Measurements from ENCODE around the gene ELFN2. TPM values are rescaled to one million over a fixed set of nuclear protein-coding genes. Genes with fewer than 3 reads are reported as not detected.
"Not testable (repeated sequence)": the region's sequence is repeated elsewhere in the genome, so short reads cannot be mapped to it uniquely, and the experiment has no call there.

Gene ELFN2
- total RNA-seq, 1 donor from 2014 or later: 0.53 TPM

DNA sequence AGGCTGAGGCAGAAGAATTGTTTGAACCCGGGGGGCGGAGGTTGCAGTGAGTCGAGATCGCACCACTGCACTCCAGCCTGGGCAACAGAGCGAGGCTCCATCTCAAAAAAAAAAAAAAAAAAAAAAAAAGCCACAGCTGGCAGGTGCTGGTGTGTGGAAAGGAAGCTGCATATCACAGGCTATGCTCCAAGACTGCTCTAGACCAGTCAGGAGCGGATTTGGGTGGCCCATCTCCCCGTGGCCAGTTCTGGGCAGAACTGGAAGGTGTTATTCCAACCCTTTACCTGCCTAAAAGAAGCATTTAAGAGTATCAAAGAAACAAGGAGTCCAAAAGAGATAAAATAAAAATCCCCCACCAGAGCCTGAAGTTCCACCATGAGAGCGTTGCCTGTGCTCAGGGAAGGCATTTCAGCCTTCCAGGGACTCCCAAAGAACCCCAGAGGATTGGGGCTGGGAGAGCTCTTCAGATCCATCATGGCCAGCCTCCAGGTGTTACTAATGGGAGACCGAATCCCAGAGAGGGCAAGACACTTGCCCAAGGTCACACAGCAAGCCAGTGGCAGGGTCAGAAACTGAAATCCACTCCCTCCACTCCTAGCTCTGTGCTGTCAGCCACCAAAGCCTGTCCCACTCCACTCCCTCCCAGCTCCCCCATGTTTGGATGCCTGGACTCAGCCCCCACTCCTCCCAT, 44.6 kb upstream of the ELFN2 start:
- H3K9me3 Mint-ChIP-seq: no peaks in the 10 kb centered on the region
- no peak for DNase-seq (ENCODE audit: extremely low spot score, unreplicated experiment)
- H3K27ac Mint-ChIP-seq: no peak overlapping the region
- peaks cover 52% of the 10 kb centered on the region for H3K27me3 Mint-ChIP-seq
- H3K4me1 Mint-ChIP-seq (ENCODE audit: unreplicated experiment): no peaks in the 10 kb centered on the region
- H3K4me3 Mint-ChIP-seq: no peak overlapping the region
- no peaks in the 10 kb centered on the region for H3K36me3 Mint-ChIP-seq
- TF ChIP-seq, protein P1, sequence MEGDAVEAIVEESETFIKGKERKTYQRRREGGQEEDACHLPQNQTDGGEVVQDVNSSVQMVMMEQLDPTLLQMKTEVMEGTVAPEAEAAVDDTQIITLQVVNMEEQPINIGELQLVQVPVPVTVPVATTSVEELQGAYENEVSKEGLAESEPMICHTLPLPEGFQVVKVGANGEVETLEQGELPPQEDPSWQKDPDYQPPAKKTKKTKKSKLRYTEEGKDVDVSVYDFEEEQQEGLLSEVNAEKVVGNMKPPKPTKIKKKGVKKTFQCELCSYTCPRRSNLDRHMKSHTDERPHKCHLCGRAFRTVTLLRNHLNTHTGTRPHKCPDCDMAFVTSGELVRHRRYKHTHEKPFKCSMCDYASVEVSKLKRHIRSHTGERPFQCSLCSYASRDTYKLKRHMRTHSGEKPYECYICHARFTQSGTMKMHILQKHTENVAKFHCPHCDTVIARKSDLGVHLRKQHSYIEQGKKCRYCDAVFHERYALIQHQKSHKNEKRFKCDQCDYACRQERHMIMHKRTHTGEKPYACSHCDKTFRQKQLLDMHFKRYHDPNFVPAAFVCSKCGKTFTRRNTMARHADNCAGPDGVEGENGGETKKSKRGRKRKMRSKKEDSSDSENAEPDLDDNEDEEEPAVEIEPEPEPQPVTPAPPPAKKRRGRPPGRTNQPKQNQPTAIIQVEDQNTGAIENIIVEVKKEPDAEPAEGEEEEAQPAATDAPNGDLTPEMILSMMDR (conservative IDR thresholded peaks at IDR 0.05): no peak

DNA sequence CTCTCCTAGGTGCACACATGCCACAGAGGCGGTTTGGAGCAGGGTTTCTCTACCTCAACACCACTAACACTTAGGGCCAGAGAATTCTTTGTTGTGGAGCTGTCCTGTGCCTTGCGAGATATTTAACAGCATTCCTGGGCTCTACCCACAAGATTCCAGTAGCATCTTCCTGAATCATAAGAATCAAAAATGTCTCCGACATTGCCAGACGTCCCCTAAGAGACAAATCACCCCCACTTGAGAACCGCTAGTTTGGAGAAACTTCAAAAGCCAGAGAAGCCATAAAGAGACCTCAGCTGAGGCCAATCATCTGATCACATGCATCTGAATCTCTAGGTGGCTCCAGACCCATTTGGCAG, 42.8 kb upstream of the ELFN2 start:
- Mint-ChIP-seq H3K4me1 (ENCODE audit: unreplicated experiment) (no peaks in the 10 kb centered on the region), H3K9me3 (no peaks in the 10 kb centered on the region), H3K36me3 (no peaks in the 10 kb centered on the region), H3K4me3 (no peak overlapping the region), H3K27ac (no peak overlapping the region), H3K27me3 (peaks cover 62% of the 10 kb centered on the region)
- DNase-seq (ENCODE audit: extremely low spot score, unreplicated experiment): no peak
- TF ChIP-seq, protein P1 (conservative IDR thresholded peaks at IDR 0.05): no peak

DNA sequence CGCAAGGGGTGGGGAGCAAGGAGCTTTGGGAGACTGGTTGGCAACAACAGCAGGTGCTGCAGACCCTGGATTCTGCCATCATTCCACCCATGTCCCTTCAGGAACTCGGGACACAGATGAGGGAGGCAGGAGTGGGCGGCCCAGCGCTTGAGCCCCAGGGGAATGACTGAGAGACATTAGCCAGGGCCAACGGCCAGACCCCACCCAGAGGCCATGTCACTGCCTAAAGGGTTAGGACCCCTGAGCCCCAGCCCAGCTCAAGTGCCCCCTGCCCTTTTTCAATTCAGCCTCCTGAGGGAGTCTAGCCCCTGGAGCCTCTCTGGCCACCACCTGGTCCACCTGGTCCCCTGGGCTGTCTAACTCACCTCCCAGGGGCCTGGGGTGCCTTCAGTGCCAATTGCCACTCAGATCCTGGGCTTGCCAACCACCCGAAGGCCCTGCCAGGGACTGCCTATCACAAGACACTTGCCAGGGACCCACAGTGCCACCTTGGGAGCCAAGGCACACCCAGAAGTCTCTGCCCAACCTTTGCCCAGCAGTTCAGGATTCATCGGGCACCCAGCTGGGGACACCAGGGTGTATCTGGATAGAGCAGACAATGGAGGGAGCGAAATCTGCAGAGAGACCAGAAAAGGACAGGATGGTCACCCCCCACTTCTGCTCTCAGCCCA, 42.3 kb upstream of the ELFN2 start:
- no peaks in the 10 kb centered on the region for H3K4me1 Mint-ChIP-seq (ENCODE audit: unreplicated experiment)
- DNase-seq (ENCODE audit: extremely low spot score, unreplicated experiment): no peak
- TF ChIP-seq, protein P1 (conservative IDR thresholded peaks at IDR 0.05): no peak

DNA sequence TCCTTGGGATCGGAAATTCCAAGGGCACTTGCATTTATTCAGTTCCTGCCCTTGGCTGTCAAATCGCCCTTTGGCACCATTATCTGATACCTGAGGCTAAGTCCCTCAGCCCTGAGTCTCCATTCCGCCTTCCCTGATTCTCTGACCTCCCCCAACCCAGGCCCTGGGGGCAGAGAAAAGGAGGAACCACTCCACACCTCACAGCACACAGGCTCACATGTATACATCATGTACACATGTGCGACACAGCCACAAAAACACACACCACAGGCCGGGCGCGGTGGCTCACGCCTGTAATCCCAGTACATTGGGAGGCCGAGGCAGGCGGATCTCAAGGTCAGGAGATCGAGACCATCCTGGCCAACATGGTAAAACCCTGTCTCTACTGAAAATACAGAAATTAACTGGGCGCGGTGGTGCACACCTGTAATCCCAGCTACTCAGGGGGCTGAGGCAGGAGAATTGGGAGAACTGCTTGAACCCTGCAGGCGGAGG, 41.0 kb upstream of the ELFN2 start:
- not testable (repeated sequence) for H3K27ac Mint-ChIP-seq; DNase-seq (ENCODE audit: extremely low spot score, unreplicated experiment); H3K4me1 Mint-ChIP-seq (ENCODE audit: unreplicated experiment); H3K36me3 Mint-ChIP-seq; H3K9me3 Mint-ChIP-seq; H3K4me3 Mint-ChIP-seq
- peaks cover 60% of the 10 kb centered on the region for H3K27me3 Mint-ChIP-seq

More for the DNA sequence above, 42.3 kb upstream of the ELFN2 start:
- H3K27me3 Mint-ChIP-seq: peaks cover 61% of the 10 kb centered on the region
- no peak overlapping the region for H3K4me3 Mint-ChIP-seq
- H3K9me3 Mint-ChIP-seq: no peaks in the 10 kb centered on the region
- H3K27ac Mint-ChIP-seq: no peak overlapping the region
- no peaks in the 10 kb centered on the region for H3K36me3 Mint-ChIP-seq

DNA sequence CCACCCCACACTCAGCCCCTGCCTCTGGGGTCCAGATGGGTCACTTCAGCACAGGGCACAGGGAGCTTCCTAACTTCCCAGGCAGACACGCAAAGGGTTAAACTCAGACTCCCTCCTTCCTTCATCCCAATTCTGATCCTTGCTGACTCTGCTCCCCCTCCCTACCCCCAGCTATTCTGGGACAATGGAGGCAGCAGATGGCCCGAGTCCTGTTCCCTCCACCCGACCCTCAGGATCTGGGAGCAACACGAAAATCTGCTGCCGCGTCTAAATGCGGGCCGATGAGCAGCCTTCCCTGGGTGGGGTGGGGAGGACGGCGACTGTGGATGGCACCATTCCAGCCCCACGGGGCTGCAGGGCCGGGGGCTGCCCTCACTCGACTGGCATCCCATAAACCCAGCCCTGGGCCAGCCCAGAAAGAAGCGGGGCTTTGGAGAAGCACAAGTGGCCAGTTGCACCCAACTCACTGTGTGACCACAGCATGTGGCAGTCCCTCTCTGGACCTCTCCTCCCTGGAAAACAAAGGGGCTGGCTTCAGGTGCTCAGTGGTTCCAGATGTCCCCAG, 40.2 kb upstream of the ELFN2 start:
- H3K27me3 Mint-ChIP-seq: peaks cover 63% of the 10 kb centered on the region
- H3K27ac Mint-ChIP-seq: no peak overlapping the region
- no peak for DNase-seq (ENCODE audit: extremely low spot score, unreplicated experiment)
- H3K9me3 Mint-ChIP-seq: no peaks in the 10 kb centered on the region
- no peaks in the 10 kb centered on the region for H3K4me1 Mint-ChIP-seq (ENCODE audit: unreplicated experiment)
- no peaks in the 10 kb centered on the region for H3K36me3 Mint-ChIP-seq
- no peak overlapping the region for H3K4me3 Mint-ChIP-seq
- TF ChIP-seq, protein P1 (conservative IDR thresholded peaks at IDR 0.05): no peak

DNA sequence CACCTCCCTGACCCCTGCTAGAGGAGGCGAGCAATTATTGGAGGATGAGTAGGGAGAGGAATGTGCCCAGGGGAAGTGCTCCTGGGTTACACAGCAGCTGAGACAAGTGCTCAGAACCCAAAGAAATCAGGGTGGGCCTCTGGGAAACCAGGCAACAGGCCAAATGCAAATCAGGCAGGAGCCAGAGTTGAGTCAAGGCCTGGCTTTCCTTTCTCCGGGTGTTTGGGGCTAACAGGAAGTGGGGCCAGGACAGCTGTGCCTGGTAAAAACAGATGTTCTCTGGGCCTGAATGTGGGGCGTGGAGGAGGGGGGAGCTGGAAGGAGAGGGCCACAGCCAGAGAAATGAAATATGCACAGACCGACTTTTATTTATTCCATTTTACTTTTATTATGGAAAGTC, 36.9 kb upstream of the ELFN2 start:
- no peaks in the 10 kb centered on the region for H3K4me1 Mint-ChIP-seq (ENCODE audit: unreplicated experiment)
- H3K9me3 Mint-ChIP-seq: no peaks in the 10 kb centered on the region
- H3K27me3 Mint-ChIP-seq: peaks cover 58% of the 10 kb centered on the region
- H3K4me3 Mint-ChIP-seq: no peak overlapping the region
- no peak overlapping the region for H3K27ac Mint-ChIP-seq
- no peak for DNase-seq (ENCODE audit: extremely low spot score, unreplicated experiment)
- TF ChIP-seq, protein P1 (conservative IDR thresholded peaks at IDR 0.05): no peak
- H3K36me3 Mint-ChIP-seq: no peaks in the 10 kb centered on the region

Measured in type B pancreatic cell (in vitro differentiated cells).